GM18951 (cell line): ENCODE data around the gene SLC7A1.

Experiments
- POLR2A ChIP-seq: IDR thresholded peaks from 4 replicates; pipeline ENCODE4 v1.6.1; 2011; ENCODE audit warnings: mild to moderate bottlenecking; ENCODE audit not compliant: insufficient read length, insufficient read depth; ENCODE audit errors: extremely low read depth
- in situ Hi-C: fragments of 300-500 bp; cut with MboI; formaldehyde crosslinking; loops from one replicate; pipeline ENCODE4 v1.12.0; 2022; ENCODE audit warnings: low sequenced_read_pairs, mixed read lengths, inconsistent platforms; ENCODE audit not compliant: unreplicated experiment

Gene SLC7A1

DNA sequence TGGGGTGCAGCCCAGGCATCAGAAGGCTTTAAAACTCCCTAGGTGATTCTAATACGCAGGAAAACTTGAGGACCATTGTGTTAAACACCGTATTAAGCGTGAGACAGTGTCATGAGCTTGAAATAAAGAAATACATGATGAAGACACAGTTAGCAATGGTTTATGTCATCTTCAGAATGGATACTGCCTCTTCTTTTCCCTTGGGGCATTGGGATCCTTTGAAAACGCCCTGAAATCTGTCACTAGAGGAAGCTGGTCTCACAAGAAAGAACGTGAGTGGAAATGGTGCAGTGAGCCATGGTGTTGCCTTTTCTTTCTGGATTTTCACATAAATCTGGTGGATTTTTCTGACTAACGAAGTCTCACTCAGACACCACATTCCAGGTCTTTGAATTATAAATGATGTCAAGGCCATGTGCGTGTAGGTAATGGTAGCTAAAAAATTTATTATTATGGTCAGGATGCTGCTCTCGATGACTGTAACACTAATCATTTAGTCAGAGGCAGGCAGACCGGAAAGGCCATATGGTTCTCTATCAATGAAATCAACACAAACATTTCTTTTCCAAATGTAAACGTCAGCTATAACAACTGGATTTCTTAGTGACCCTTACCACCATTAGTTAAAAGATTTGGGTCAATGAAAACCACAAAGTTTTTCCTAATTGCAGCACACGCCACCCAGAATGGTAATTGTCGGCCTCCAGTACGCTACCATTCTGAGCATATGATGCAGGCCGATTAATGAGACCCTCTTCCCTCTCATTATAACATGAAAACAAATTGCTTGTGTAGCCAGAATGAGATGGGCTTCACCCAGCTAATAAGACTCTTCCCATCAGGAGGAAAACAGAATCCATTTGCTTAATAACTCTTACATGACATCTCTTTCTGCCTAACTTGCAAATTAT lies 105.6 kb downstream of the SLC7A1 start:
- TF ChIP-seq POLR2A, result no peak
- in situ Hi-C loops, result no loop called here

DNA sequence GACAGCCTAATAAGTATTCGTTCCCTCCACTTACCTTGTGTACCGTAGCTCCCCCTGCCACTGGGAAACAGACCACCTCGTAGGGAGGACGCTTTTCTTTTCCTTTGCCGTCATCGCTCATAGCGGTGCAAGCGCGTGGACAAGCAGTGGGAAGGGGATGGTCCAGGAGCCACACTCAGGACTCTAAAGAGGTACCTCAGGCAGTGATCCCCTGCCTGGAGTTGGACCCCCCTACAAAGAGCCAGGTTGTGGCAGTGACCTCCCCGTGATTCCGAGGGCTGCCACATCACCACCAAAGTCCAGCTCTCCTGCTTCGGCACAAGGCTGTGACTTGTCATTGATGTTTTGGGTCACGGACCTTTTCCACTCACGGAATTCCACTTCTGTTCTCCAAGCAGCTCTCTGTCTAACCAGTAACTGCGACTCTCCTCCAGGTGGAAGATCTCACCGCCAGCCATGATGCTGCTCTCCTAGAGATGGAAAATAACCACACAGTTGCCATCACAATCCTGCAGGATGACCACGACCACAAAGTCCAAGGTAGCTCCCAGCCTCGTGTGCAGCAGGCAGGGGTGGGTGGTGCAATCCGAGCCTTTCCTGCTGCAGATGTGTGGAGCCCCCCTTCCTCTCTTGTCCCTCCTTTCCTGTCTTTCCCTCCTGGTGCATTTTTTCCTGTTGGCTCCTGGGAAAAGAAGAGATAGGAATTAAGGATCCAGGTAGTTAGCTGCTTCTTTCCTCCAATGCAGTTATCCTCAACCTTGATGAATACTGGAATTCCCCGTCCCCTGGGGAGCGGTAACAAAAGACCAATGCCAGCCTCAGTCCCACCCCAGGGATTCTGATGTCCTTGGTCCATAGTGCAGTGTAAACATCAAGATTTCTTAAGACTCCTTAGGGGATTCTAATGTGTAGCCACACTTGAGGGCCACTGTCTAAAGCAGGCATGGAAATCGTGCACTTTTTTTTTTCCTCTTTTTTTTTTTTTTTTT lies 107.7 kb downstream of the SLC7A1 start:
- in situ Hi-C loops, result no loop called here

DNA sequence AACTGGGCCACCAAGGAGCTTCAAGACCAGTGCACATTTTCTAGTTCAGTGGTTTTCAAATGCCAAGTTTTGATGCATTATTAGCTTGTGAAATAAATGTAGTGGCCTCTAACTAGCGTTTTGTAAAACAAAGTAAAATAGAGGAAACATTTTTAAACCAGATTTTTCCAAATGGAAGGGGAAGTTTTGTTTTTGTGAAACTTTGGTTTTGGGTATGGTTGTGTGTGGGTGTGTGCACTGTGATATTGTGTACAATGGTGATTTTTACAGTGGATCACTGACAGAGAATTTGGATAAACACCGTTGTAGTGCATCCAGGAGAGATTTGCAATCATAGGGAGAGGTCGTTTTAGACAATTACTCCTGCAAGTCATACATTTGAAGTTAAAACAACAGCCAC lies 108.9 kb downstream of the SLC7A1 start:
- in situ Hi-C loops, result no loop called here
- no peak for TF ChIP-seq POLR2A

More for the DNA sequence above, 107.7 kb downstream of the SLC7A1 start:
- no peak for TF ChIP-seq POLR2A

- in situ Hi-C loops, result no loop called here
- TF ChIP-seq POLR2A, result no peak
These were observed 110.7 kb downstream of the SLC7A1 start for GRCh38 chr13:29484796-29485195.

DNA sequence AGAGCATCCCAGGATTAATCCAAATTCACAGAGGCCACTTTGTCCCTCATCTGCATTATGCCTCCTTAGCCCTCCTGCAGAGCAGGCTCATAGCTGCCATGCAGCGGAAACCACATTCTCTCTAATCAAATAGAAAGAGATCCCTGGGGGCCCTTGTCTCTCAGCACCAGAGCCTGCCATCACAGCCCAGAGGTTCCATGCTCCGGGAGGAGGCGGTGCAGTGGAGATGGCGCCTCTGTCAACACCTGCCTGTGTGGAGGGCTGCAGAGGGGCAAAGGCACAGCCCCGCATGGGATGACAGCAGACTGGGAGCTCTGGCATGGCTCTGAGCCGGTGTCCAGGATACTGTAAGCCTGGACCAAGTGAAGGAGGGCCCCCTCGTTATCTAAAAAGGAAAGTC lies 111.3 kb downstream of the SLC7A1 start:
- in situ Hi-C loops, result no loop called here

DNA sequence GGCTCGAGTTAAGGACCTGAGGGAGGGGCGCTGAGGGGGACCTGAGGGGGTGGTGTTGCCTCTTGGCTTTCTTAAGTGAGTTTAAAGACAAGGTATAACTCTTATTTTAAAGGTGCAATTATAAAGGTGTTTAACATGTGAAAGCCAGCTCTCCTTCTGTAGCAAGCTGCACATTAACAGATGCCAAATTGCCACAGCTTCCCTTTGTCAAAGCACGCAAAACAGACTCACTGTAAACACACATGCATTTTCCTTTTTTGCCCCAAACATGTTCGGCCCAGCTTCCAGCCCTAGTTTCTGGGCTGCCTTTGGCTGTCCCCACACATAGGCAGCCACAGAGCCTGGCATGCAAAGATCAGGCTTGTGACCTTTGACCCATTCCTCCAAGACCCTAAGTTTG lies 111.9 kb downstream of the SLC7A1 start:
- in situ Hi-C loops, result no loop called here
- no peak for TF ChIP-seq POLR2A

More for the DNA sequence above, 111.3 kb downstream of the SLC7A1 start:
- no peak for TF ChIP-seq POLR2A

GRCh38 chr13:29483211-29483610 lies 112.3 kb downstream of the SLC7A1 start:
- no peak for TF ChIP-seq POLR2A
- in situ Hi-C loops, result no loop called here

DNA sequence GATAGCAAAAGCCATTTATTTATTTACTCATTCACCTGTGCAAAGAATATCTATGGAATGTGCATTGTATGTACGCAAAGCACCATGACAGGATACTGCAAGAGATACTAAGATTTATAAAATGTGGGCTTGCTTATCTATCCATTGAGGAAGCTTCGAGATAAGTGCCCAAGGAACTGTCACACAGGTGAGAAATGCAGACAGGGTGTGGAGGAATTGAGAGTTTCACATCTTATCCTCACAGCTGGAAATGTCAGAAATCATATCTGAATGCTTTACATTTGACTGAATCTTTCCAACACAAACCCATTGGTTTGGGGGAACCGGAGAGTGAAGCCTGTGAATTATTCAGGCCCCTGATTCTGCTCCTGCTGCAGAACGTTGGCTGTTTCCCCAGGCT lies 113.0 kb downstream of the SLC7A1 start:
- in situ Hi-C loops, result no loop called here
- no peak for TF ChIP-seq POLR2A

DNA sequence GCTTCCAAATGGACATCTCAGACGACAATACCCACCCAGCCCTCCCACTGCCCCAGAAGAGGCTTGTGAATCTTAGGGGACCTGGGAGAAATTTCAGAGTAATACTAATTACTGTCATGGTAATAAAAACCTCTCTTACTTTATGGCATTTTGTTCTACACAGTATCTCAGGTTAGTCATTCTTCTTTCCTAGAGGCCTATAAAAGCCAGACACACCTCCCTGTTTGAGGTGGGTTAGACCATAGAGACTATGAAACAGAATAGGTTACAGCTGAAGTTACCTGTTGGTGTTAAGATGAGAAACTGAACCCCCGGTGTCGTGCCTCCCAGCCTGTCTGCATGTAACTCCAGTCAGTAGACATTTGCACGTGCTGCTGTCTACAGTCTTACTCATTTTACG lies 113.9 kb downstream of the SLC7A1 start:
- no peak for TF ChIP-seq POLR2A
- in situ Hi-C loops, result no loop called here

DNA sequence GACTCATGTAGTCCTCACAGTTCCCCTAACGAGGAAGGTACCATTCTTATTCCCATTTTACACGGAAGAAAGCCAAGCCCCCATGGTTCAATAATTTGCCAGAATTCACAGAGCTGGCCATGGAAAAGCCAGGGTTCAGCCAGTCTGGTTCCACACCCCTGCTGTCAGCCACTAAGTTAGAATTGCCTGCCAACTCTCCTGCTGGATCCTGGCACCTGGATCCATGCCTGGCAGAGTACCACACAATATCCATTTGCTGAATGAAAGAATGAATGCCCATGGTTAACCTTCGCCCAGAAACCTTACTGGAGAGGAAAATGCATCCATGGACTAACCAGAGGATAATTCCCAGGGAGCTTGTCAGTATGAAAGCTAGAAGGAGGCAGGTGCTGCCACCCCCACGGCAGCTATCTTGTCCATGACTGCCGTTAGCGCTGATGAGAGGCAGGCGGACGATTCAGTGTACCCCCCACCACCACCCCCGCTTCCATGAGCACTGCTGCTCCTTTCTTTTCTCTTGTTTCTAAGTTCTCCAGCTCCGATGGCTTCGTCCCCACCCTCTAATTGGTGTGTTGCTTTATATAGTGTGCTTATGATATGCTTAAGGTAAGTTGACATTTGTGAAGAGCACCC lies 114.5 kb downstream of the SLC7A1 start:
- in situ Hi-C loops, result no loop called here
- no peak for TF ChIP-seq POLR2A

GRCh38 chr13:29479716-29480492 lies 115.6 kb downstream of the SLC7A1 start:
- in situ Hi-C loops, result no loop called here
- no peak for TF ChIP-seq POLR2A

- in situ Hi-C loops, result no loop called here
- no peak for TF ChIP-seq POLR2A
These were observed 119.4 kb downstream of the SLC7A1 start for GRCh38 chr13:29476046-29476445.

DNA sequence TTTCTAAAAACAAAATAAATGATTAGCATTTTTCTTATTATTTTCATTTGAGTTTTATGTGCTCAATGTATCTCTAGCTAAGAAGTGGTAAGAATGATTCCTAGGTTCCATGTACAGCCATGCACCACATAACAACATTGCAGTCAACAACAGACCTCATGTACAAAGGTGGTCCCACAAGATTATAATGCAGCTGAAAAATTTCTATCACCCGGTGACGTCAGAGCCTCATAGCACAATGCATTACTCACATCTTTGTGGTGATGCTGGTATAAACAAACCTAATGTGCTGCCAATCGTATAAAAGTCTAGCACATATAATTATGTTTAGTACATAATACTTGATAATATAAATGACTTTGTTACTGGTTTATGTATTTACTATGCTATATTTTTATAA lies 120.5 kb downstream of the SLC7A1 start:
- TF ChIP-seq POLR2A, result no peak
- in situ Hi-C loops, result no loop called here

DNA sequence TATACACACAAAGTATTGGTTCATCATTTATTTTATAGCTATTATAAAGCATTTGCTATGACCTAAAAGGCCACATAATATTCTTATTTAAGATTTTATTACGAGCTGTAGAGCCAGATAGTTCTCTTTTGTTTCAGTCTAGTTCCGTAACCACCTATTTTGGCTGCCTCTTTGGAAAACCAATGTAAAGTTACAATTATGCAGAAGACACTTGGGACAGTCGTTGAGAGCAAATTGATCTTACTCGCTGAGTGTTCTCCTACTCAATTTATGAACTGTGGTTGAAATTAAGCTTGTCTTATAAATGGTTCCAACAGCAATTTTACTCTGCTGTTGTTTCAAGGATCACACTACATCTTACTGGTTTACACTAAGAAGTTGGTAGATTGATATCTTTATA lies 122.3 kb downstream of the SLC7A1 start:
- in situ Hi-C loops, result no loop called here
- no peak for TF ChIP-seq POLR2A
